ENCODE results near the gene DTX3L.
"Not testable (repeated sequence)": the region's sequence is repeated elsewhere in the genome, so short reads cannot be mapped to it uniquely, and the experiment has no call there.

Gene DTX3L

GRCh38 chr3:122559906-122560305 lies 4.2 kb upstream of the DTX3L start:
- no peak for TF ChIP-seq ZFX (IDR thresholded peaks at IDR 0.05; ENCODE audit: borderline replicate concordance)
- no peak for TF ChIP-seq CTCF (IDR thresholded peaks at IDR 0.05)
- no peak overlapping the region for H3K27ac ChIP-seq

- peak overlapping the region; percentile 56 for H3K27ac ChIP-seq
- TF ChIP-seq CTCF (IDR thresholded peaks at IDR 0.05) (peak; percentile 77), ZFX (IDR thresholded peaks at IDR 0.05; ENCODE audit: borderline replicate concordance) (no peak)
Observed at GRCh38 chr3:122560680-122561079, 3.5 kb upstream of the DTX3L start.

- peak overlapping the region; percentile 78 for H3K27ac ChIP-seq
Observed at GRCh38 chr3:122562923-122563716, 1.0 kb upstream of the DTX3L start.

GRCh38 chr3:122563717-122564025 lies 467 bp upstream of the DTX3L start:
- TF ChIP-seq CTCF (IDR thresholded peaks at IDR 0.05) (no peak), ZFX (IDR thresholded peaks at IDR 0.05; ENCODE audit: borderline replicate concordance) (no peak)
- H3K27ac ChIP-seq: peak overlapping the region; percentile 78

More at GRCh38 chr3:122562923-122563716, 1.0 kb upstream of the DTX3L start:
- no peak for TF ChIP-seq CTCF (IDR thresholded peaks at IDR 0.05)

- H3K27ac ChIP-seq: not testable (repeated sequence)
Observed at GRCh38 chr3:122568131-122568530, 4.0 kb downstream of the DTX3L start.

- TF ChIP-seq ZFX (IDR thresholded peaks at IDR 0.05; ENCODE audit: borderline replicate concordance): no peak
- TF ChIP-seq CTCF (IDR thresholded peaks at IDR 0.05): no peak
Observed at GRCh38 chr3:122568755-122569154, 4.6 kb downstream of the DTX3L start.

GRCh38 chr3:122572940-122573412 lies 8.8 kb downstream of the DTX3L start:
- TF ChIP-seq ZFX (IDR thresholded peaks at IDR 0.05; ENCODE audit: borderline replicate concordance) (no peak), CTCF (IDR thresholded peaks at IDR 0.05) (no peak)
- peak overlapping the region; percentile 51 for H3K27ac ChIP-seq

More at GRCh38 chr3:122568755-122569154, 4.6 kb downstream of the DTX3L start:
- H3K27ac ChIP-seq: no peak overlapping the region
